IPS-NIHi11 (cell line): ENCODE measurements around the gene IGSF9.

ENCODE experiments used
- DNase-seq: peaks from one replicate; pipeline ENCODE4 v3.0.0; 2012; ENCODE audit warnings: mixed read lengths, low spot score

The IGSF9 gene

DNA sequence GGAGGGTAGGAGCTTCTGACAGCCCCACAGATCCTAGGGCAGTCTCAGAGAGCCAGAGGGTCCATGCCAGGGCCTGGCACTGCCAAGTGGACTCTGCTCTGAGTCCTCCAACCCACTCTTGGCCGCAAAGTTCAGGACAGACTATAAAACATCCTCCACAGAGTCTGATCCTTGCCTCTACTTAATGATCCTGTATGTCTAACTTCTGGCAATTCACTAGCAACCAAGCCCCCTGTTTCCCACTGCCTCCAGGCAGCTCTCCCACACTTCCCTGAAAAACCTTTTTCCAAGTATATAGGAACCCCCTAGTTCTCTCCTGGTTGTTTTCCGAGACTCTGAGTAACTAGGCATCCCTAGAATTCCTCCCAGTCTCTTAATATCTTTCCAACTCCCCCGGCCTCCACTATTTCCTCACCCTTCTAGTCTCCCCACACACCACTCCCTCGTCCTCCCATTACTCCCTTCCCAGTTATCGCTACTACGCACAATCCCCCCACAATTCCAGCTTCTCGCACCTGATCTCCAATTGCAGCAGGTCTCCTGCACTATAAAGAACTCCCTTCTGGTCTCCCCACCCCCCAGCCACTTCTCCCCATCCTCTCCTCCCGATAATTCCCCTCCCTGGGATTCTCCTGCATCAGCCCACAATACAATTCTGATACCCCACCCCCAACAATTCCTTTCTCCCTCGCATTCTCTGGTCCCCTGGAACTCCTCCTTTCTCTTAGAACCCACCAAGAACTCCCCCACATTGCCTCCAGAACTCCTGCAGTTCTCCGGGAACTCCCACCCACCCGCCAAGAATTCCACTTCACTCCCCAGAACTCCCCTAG is 574 bp downstream of the IGSF9 start:
- peak; percentile 32 for DNase-seq

DNA sequence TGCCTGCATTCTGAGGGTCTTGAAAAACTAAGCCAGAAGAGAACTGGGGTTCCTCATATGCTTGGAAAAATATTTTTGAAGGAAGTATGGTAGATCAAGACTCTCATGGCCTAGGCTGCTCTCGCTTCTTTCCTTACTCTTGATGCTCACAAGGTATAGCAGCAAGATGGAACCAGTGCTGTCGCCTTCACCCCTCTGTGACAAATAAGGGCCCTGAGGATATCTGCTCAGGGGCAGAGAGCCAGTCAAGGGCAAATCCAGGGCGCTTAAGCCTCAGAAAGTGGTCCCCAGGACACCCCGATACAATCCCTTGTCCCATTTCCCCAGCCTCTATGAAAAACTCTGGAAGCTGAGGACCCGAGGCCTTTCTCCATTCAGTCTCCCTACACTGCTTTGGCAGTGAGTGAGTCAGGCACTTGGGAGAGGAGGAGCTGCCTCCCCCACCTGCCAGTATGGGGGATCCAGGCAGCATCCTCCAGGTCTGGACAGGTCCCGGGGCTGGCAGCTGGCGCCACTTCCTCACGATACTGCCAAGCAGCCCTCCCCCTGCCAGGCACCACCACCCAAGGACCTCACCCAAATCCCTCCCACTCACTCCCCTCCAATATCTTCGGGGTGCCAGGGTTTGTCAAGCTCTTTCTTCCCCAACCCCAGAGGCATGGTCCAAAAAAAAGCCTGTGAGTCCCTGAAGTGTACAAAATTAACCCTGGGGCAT is 1.3 kb downstream of the IGSF9 start:
- no peak for DNase-seq

GRCh38 chr1:159943278-159943640 is 2.2 kb downstream of the IGSF9 start:
- no peak for DNase-seq

- no peak for DNase-seq
Measured at GRCh38 chr1:159942632-159943277, 2.7 kb downstream of the IGSF9 start.

DNA sequence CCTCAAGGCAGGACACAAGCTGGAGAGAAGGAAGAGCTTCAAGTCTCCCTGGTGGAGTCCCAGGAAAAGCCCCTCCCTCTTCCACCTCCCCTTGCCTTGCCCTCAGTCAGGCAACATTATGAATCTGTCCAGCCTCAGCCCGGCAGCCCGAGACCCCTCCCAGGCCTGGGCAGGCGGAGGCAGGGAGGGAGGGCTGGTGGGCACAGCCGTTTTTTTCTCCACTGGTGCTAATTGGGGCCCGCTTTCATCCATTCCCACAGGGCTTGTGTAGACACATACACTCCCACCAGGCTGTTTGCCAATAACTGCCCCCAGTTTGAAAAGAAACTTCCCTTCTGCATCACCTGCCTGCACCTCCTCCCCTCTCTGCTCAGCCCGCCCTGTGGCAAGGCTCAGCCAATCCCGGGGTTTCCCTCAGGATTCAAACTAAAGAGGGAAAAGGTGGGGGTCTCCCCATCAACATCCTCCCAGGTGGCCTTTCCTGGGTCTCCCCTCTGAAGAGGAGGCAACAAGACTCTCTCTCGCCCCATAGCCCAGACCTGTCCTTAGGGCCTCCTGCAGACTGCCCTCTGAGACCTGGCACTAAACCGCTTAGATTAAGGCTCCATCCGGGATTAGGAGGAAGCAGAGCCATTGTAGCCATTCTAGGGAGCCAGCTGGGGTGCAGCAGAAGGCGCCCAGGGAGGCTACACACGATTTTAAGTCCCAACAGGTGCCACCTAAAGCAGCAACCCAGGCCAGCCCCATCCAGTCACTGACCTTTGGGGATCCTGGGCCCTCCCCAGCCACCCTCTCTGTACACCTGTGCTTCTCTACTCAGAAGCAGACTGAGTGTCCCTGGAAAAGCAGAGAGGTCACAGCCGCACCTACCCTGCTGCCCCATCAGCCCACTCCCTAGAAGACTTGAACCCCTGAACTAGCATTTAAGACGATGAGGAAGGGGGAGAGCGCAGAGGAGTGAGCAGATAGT is 3.5 kb downstream of the IGSF9 start:
- DNase-seq = no peak

DNA sequence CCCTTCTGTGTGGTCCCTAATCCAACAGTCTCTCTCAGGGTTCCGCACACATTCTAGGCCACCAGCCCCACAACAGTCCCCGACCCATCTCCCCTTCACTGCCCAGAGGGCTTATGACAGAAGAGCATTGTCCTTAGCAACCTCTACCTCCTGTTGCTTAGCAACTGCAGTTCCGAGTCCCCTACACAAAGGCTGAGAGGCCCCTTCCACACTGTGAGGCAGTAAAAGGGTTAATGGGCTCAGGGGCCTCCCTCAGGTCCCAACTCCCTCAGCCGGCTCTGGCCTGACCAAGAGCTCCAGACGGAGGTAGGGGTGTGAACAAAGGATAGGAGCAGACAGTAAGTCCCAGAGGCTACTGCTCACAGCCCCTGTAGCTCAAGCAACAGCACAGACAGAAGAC is 4.3 kb downstream of the IGSF9 start:
- DNase-seq = no peak

GRCh38 chr1:159940006-159940620 is 5.3 kb downstream of the IGSF9 start:
- DNase-seq = no peak

DNA sequence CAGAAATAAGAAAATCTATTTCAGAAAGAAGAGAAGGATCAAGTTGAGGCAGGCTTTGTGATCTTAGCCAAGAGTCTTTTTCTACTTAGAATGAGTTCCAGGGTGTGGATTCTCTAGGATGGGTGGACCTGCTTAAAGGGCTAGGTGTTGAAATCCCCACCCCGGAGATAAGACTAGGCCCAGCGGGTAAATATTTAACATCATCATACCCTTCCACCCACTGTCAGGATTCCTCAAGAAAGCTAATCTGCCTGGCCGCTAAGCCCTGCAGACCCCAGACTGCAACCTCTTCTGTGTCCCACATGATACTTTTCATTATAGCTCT is 5.8 kb downstream of the IGSF9 start:
- no peak for DNase-seq

- no peak for DNase-seq
Measured at GRCh38 chr1:159938905-159939677, 6.3 kb downstream of the IGSF9 start.

DNA sequence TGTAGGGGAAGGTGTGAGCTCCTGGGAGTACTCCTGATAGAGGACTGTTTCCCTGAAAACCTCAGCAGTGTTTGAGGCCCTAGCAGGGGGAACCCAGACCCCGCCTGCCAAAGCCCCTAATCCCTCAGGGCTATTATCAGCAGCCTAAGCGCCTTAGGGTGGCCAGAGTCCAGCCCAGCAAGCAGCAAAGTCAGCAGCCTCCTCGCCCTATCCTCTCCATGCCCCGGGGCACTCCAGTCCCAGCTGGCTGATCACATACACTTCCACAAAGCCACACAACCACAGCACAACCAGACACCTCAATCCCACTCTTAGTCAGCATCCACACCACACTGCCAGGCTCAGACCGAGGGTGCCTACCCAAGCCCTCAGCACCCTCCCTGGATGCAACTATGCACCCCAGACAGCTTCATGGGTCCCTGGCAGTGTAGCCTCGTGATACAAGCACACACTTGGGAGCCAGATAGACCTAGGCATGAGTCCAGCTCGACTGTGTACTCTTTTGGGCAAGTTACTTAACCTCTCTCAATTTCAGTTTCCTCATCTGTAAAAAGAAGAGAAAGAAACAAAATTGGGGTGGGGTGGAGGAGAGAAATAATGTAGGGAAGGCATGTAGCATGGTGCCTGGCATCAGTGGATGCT is 7.1 kb downstream of the IGSF9 start:
- DNase-seq = no peak

DNA sequence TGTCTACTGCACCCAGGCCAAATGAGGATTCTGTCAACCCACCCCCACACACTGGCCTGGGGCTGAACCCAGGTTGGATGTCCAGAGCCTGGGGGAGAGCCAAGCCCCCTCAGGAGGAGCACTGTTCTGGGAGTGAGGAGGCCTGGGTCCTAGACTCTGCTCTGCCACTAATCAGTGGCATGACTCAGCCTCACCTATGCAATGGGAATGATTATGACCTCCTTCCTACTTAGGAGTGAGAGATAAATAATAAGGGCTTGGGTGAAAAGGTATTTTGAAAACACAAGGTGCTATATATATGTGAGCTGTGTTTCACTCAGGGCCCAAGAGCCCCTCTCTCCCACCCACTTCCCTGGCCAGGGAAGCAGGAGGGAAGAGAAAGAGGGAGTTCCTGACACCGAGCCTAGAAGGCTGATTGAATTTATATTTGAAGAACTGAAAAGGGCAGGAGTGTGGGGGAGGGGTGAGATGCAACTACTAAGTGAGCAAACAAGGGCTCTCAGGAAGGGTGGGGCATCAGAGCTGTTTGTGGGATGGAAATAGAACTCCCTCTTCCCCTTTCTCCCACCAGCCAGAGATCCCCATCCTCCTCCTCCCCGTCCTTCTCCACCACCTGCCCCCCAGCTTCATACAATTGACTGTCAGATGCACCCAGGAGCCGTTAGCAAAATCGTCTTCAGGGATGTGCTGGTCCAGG is 8.2 kb downstream of the IGSF9 start:
- peak; percentile 46 for DNase-seq

DNA sequence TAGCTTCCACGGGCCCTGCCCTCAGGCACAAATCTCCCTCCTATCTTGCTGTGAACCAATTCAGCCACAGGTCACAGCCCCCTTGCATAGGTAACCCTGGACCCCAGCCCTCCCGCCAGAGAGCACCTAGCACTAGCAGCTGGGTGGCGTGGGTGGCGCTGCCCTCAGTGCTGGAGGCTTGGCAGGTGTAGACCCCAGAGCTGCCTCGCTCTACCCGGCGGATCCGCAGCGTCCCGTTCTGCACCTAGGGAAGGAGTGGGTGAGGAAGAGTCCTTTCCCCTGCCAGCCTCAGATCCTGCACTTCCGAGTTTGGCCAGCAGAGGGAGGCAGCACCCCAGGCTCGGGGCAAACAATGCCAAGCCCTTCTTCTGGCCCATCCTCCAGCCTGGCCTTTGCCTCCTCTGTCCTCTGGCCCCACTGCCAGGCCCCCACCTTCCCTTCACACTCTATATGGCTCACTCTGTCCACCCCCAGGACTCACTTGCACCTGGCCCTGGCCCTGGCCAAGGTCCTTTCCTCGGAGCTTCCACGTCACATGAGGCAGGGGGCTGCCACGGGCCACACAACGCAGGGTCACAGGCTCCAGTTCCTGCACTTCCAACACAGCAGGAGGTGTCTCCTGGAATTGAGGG is 9.0 kb downstream of the IGSF9 start:
- DNase-seq = peak; percentile 95

DNA sequence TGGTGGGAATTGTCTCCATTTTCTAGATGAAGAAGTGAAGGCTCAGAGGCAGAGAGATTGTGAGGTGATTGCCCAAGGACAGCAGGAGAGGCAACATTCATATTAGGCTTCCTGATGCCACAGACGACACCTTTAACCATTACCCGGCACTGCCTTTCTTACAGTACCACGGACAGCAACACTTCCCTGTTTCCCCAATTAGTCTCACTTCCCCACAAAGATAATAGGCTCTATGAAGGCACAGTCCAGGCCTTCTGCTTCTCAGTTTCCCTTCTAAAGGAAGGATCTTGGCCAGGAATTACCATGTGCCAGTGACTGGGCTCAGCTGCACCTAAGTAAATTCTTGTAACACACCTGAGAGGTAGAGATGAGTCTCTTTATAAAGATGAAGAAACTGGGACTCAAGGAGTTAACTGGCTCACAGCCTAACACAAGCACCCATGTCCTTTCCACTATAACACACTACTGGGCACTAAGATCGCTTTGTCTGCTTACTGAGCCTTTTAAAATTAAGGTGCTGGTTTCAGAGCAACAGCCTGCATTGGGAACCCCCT is 9.6 kb downstream of the IGSF9 start:
- DNase-seq = peak; percentile 45

DNA sequence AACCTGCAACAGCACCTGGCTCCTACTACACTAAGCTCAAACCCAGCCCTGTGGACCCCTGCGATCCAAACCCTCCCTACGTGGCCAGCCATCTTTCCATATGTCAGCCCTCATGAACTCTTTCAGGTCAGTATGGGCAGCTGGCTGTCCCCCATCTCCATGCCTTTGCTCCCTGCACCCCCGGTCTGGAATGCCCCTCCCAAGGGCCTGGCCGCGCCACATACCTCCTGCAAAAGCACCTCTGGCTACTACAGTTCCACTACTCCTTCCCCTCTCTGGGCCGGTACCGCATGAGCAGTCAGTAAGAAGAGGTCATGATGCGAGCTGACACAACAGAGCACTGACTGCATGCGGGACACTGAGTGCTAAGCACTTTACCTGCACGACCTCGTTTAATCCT is 10.1 kb downstream of the IGSF9 start:
- no peak for DNase-seq

GRCh38 chr1:159934136-159935039 is 11.0 kb downstream of the IGSF9 start:
- no peak for DNase-seq

DNA sequence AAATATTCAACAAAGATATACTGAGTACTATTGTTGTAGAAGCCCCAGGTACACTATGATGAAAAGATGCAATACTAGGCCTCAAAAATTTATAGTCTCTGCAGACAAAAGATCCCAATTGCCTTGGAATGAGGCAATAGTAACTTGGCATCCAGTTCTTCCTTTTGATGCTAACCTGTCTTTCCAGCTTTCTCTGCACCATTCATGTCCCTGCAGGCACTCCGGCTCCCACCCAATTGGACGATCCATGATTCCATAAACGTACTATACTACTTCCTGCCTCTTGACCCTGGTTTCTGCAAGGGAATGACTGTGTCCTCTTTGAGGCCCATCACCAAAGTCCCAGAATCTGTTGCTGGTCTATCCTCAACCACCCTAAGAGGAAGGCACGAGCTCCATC is 12.1 kb downstream of the IGSF9 start:
- DNase-seq = no peak
